GM19099 (cell line): Measurements from ENCODE around the gene PSG4.
"Not testable (repeated sequence)": the region's sequence is repeated elsewhere in the genome, so short reads cannot be mapped to it uniquely, and the experiment has no call there.

Experiments used
- POLR2A ChIP-seq: IDR thresholded peaks from 3 replicates; pipeline ENCODE4 v1.6.1; 2011; ENCODE audit warnings: low read depth; ENCODE audit not compliant: insufficient read length; ENCODE audit errors: extremely low read depth

Gene PSG4

DNA sequence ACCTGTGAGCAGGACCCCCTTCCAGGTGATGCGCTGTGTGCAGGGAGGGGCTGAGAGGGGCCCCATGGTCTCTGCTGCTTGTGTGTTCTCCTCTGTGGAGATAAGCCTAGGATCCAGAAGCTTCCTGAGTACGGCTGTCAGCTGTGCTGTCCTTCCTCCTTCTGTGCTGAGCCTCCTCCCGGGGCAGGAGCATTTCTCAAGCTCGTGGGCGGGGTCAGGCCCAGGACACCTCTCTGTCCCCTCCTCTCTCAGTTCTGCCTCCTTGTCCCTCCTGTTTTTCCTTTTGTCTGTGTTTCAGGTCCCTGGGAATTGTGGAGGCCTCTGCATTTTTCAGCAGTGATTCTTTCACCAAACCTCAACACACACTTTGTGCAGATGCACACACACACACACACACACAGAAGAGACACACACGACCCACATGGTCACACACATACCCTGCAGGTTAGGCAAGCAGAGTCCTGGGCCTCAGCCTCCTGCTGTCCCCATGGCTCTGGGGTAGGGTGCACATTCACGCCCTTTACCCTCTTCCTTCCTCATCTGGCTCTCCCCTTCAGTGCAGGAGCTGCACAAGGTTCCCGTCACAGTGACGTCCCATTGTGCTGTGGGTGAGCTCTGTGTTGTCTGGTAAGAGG is at the start of gene PSG4:
Gene PSG4, minus strand, starts transcription at position 168 of the 635 bp plus-strand sequence. Its CDS starts 102 bp downstream, at position 66.
- TF ChIP-seq POLR2A = not testable (repeated sequence)

DNA sequence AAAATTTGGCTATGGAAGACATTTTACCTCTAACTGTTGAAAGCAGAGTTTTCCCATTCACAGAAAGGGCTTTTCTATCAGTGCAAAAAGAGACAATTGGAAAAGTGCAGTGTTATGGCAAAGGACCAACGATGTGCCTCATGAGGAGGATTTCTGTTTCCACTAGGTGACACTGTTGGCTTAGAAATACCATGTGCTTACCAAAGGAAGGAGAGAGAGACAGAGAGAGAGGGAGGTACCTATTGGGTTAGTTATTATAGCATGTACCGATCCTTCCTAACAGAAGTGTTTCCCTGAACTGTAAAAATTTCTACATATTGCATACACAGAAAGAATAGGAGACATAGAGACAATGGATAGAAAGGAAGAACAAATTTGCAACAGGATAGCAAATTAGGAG is 23.9 kb upstream of the PSG4 start:
- no peak for TF ChIP-seq POLR2A

DNA sequence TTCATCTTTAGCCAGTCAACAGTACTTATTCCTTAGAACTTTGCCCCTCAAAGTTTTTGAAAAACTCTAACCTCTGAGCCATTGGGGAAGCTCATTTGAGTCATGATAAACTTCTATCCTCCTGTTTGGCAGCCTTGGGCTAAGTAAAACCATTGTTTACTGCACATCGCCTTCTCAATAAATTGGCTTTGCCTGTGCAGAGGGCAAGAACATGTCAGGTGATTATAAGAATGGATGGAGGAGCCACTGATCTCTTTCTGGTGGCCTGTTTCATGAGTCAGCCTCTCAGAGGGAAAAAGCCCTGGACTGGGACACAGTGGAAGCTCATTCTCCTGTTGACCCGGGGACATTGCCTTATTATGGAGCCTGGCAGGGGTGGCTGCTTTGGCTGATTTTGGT is 19.4 kb upstream of the PSG4 start:
- TF ChIP-seq POLR2A = no peak

DNA sequence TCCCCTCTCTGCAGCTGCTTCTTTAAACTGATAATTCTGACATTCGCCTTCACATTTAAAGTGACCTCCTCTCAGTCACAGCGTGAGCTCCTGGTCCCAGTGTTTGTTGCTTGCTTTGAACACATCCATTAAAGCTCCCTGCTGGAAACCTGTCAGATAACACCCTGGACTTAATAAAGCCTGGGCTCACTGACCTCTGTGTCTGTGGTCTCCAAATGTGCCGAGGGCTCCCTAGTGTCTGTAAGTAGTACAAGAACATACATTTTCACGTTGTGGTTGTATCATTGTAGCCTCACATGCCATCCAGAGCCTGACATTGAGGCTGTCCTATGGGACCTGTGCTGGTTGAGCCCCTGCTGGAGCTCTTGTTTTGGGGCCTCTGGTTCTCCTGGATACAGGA is 2.6 kb upstream of the PSG4 start:
- TF ChIP-seq POLR2A = no peak

DNA sequence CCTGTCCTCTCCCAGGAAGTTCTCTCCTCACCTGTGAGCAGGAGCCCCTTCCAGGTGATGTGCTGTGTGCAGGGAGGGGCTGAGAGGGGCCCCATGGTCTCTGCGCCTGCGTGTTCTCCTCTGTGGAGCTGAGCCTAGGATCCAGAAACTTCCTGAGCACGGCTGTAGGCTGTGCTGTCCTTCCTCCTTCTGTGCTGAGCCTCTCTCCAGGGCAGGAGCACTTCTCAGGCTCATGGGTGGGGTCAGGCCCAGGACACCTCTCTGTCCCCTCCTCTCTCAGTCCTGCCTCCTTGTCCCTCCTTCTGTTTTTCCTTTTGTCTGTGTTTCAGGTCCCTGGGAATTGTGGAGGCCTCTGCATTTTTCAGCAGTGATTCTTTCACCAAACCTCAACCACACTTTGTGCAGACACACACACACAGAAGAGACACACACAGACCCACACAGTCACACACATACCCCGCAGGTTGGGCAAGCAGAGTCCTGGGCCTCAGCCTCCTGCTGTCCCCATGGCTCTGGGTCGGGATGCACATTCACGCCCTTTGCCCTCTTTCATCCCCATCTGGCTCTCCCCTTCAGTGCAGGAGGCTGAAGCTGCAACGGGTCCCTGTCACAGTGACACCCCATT is 19.0 kb downstream of the PSG4 start, which contains the start of gene PSG5:
Gene PSG5, minus strand, starts transcription at position 226 of the 625 bp plus-strand sequence. Its CDS starts 131 bp downstream, at position 95.
- not testable (repeated sequence) for TF ChIP-seq POLR2A

DNA sequence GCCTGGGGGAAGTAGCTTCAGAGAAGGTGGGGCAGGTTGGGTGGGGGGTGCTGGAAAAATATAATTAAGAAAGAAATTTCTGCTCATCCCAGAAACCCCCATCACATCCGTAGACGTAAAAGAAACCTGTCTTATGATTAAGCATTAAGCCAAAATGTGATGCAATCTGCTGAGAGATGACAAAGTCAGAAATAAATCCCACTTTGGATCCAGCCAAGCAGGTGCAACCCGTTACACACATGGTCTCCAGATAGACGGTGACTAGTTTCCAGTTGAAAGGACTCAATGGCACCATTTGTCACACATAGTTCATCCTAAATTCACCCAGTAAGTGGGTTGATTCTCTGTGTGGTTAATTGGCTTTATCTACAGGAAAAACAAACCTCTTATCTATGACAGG is 53.2 kb downstream of the PSG4 start:
- TF ChIP-seq POLR2A = no peak

DNA sequence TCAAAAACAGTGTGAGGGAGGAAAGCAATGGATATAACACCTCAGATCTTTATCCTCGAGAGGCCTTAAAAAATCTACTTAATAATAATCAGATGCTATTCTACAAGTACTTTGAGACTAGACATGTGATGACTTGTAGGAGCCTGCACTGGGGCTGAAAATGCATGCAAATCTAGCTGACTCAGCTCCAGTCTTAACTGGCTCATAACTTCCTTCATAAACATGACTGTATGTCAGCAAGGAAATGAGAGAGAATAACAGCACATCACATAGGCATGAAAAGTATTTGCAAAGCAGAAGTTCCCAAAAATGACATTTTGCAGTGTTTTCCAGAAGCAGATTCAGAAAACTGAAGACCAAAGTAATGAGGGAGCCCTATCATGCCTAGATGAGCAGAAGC is 57.2 kb downstream of the PSG4 start:
- TF ChIP-seq POLR2A = no peak
